Neuron (in vitro differentiated cells): Measurements from ENCODE around the gene PRKCE.

ENCODE experiments used
- H2AFZ ChIP-seq: one replicate; pipeline ENCODE4 v1.6.1; 2013; ENCODE audit warnings: low read depth, mild to moderate bottlenecking, inconsistent platforms, low read length, moderate library complexity
- H3K27me3 ChIP-seq: one replicate; pipeline ENCODE4 v1.6.1; 2013; ENCODE audit warnings: low read length; ENCODE audit not compliant: insufficient read depth
- H3K36me3 ChIP-seq: one replicate; pipeline ENCODE4 v1.6.1; 2013; ENCODE audit warnings: low read length; ENCODE audit not compliant: insufficient read depth
- H3K4me1 ChIP-seq: one replicate; pipeline ENCODE4 v1.6.1; 2013; ENCODE audit warnings: low read length; ENCODE audit not compliant: insufficient read depth
- H3K4me3 ChIP-seq: 2 replicates; pipeline ENCODE4 v1.5.1; 2013; ENCODE audit warnings: mild to moderate bottlenecking, low read length, moderate library complexity
- H3K9me3 ChIP-seq: one replicate; pipeline ENCODE4 v1.6.1; 2013; ENCODE audit warnings: low read length

The PRKCE gene

DNA sequence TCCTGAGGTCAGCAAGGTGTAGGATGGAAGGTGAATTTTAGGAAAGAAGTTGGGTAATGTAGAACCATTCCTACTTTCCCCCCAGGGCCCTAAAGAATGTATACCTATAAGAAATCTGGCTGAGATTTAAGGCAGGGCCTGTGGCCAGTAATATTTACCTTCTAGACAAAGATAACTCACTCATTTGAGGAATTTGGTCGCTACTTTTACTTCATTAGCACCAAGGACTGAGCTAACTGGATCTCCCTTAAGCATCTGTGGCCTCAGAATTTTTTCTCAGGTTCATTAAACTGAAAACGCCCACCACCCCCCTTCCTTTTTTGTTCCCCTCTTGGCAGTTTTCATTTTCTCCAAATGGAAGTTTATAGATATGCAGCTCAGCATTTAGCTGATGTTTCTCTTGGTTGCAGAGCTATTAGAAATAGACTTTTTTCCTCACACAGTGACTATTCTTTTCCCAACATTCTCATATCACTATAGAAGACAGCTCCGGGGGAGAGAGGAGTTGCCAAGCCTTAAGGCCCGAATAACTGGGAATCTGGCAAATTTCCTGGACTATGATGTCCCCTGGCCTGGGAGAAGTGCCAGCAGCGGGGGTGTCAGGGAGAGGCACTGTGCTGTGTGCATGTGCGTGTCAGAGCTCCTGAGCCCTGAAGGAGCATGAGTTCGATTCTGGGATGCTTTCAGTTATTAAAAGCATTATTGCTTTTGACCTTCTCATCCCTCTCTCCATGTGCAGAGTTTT, 310.9 kb downstream of the PRKCE start:
- no peaks in the 10 kb centered on the region for H3K36me3 ChIP-seq
- no peaks in the 10 kb centered on the region for H3K9me3 ChIP-seq
- no peaks in the 10 kb centered on the region for H3K27me3 ChIP-seq
- no peak overlapping the region for H2AFZ ChIP-seq
- no peaks in the 10 kb centered on the region for H3K4me1 ChIP-seq
- H3K4me3 ChIP-seq: no peak overlapping the region

DNA sequence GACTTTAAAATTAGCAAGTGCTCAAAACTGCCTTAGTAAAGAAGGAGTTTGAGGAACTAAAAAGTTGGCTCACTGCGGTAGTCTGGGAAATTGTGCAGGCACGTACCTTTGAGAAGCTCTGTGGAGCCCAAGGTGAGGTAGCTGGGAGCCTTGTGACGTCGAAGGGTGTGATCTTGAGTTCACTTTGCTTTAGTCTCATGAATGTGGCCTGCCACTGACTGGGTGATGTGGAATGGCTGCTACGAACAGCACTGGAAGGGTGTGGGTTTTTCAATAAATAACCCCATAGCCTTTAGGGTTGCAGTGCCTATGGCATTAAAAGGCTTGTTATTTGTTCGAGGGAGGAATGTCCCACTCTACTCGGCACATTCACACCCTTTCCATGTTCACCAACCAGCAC, 312.3 kb downstream of the PRKCE start:
- Histone ChIP-seq H3K36me3 (no peaks in the 10 kb centered on the region), H3K4me1 (no peaks in the 10 kb centered on the region), H3K9me3 (no peaks in the 10 kb centered on the region), H3K4me3 (no peak overlapping the region), H2AFZ (no peak overlapping the region), H3K27me3 (no peaks in the 10 kb centered on the region)

DNA sequence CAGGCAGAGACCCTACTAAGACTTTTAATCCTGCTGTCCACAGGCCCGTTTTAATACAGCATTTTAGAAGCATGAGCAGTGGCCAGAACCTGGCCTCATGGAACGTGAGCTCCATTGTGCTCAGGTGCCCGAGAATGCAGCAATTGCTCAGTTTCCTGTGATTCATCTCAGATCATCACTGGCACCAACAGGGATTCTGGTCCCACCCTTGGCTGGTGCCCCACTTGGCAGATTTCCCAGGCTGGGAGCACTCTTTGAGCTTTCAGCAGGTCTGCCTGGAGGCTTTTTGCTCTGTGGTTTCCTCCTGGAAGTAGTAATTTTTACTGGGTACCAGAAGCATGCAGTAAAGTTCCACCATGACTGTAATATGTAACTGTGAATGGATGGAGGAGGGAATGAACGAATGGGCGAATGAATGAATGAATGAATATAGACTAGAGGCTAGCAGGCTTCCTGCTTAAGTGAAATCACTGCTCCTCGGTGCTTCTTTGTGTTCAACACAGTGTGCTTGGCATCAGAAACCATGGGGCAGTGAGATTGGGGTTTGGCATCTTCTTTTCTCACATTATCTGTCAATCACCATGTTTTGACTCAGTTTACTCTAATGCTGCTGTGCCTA, 312.9 kb downstream of the PRKCE start:
- Histone ChIP-seq H3K9me3 (no peaks in the 10 kb centered on the region), H3K27me3 (no peaks in the 10 kb centered on the region), H3K36me3 (no peaks in the 10 kb centered on the region), H2AFZ (no peak overlapping the region), H3K4me1 (no peaks in the 10 kb centered on the region), H3K4me3 (no peak overlapping the region)

DNA sequence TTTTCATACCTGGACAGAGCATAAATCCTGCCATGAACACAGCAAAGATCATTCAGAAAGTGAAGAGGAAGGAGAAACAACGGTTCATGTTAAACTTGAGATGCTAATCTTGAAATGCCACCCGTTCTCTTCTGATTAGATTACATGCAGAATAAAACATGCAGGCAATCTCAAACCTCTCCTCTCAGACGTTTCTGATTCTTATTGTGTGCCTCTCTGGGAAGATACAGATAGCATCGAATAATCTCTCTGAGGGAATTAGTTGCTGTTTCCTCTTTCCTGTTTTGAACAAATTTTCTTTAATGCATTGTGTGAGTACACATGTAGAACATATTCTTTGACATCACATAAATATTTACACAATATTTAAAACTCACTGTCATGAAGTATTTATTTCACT, 313.4 kb downstream of the PRKCE start:
- no peaks in the 10 kb centered on the region for H3K36me3 ChIP-seq
- H3K27me3 ChIP-seq: no peaks in the 10 kb centered on the region
- no peak overlapping the region for H2AFZ ChIP-seq
- H3K4me1 ChIP-seq: no peaks in the 10 kb centered on the region
- no peak overlapping the region for H3K4me3 ChIP-seq
- no peaks in the 10 kb centered on the region for H3K9me3 ChIP-seq

DNA sequence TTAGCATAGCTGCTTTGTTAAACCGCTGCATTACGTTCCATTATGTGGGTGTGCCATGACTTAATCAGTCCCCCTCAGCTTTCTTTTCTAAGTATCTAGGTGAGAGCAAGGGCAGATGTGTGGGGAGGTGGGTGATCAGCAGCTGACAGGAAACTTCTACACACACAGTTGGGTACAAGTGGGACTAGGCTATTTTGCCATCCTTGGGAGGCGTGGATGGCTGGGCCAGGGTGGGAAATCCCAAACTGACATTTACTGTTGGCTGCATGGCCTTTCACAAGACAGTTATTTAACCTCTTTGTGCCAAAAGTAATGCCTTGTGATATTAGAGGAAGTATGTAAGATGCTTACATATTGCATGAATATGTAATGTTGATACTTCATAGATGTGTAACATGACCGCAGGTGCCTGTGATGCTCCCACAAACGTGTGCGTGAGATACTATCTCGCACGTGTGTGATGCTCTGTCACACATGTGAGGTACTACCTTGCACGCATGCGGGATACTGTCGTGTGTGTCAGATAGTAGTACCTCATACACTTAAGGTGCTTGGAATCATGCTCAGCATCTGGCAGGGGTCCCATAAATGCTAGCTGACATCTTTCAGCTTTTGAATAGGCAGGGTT, 314.5 kb downstream of the PRKCE start:
- Histone ChIP-seq H3K36me3 (no peaks in the 10 kb centered on the region), H3K9me3 (no peaks in the 10 kb centered on the region), H3K4me1 (no peaks in the 10 kb centered on the region), H2AFZ (no peak overlapping the region), H3K27me3 (no peaks in the 10 kb centered on the region), H3K4me3 (no peak overlapping the region)

DNA sequence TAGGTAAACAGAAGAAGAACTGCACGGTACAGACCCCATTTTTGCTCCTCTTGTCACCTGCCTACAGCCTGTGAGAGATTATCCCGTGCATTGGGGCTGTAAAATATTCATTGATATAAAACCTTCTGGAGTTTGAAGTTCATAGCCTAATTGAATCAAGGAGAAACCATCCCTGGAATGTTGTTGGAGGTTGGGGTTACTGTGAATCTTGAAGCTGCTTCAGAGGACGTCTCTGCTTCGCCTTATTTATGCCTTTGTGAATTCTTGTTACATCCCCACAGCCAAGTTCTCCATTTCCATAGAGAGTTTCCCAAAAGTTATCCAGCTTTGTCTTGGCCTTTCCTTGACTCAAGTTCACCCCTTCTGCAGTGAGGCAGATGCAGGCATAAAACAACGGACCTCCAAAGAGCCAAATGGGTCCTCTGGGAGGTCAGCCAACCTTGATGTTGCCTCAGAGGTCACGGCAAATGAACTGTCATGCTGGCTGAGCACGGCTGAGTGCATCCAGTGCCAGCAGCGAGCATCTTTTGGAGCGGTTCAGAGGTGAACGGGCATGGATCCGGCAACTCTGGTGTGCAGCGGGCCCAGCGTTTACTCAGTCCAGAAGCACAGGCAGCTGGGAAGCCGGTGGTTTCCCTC, 317.6 kb downstream of the PRKCE start:
- Histone ChIP-seq H3K4me1 (no peaks in the 10 kb centered on the region), H3K36me3 (no peaks in the 10 kb centered on the region), H2AFZ (no peak overlapping the region), H3K9me3 (no peaks in the 10 kb centered on the region), H3K27me3 (no peaks in the 10 kb centered on the region), H3K4me3 (no peak overlapping the region)

DNA sequence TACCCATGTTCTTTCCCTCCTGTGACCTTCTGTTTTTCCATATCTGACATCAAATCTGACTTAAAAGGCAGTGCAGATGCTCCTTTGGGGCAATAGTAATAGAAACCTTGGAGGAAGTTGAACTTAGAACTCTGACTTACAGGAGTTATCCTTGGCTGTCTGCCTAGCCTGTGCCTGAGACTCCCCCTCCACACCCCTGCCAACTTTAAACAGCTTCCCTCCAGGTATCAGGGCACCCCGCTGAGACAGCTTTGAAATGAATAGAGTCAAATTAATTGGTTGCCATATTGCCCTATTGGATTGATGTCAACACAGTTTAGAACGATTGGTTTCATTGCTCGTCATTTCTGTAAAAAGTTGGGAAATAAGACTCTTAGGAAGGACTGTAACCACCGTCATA, 322.0 kb downstream of the PRKCE start:
- no peaks in the 10 kb centered on the region for H3K9me3 ChIP-seq
- no peaks in the 10 kb centered on the region for H3K36me3 ChIP-seq
- H2AFZ ChIP-seq: no peak overlapping the region
- H3K27me3 ChIP-seq: no peaks in the 10 kb centered on the region
- no peak overlapping the region for H3K4me3 ChIP-seq
- no peaks in the 10 kb centered on the region for H3K4me1 ChIP-seq

DNA sequence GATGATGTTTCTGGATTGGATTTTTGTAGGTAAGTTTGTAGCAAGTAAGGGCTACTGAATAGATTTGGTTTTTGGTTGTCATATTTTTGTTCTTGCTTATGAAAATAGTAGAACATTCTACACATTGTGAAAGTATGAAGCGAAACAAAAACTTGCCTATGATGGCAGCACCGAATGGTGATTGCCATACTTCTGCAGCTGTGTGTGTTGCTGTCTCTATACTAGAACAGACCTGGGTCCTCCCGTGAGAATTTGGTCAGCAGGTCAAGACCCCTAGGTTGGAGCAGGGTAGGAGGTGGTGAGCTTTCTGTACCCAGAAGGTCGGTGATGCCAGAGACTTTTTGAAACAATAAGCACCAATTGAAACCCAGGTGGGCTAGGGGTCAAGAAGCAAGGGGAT, 322.6 kb downstream of the PRKCE start:
- no peaks in the 10 kb centered on the region for H3K27me3 ChIP-seq
- H3K36me3 ChIP-seq: no peaks in the 10 kb centered on the region
- H3K4me3 ChIP-seq: no peak overlapping the region

DNA sequence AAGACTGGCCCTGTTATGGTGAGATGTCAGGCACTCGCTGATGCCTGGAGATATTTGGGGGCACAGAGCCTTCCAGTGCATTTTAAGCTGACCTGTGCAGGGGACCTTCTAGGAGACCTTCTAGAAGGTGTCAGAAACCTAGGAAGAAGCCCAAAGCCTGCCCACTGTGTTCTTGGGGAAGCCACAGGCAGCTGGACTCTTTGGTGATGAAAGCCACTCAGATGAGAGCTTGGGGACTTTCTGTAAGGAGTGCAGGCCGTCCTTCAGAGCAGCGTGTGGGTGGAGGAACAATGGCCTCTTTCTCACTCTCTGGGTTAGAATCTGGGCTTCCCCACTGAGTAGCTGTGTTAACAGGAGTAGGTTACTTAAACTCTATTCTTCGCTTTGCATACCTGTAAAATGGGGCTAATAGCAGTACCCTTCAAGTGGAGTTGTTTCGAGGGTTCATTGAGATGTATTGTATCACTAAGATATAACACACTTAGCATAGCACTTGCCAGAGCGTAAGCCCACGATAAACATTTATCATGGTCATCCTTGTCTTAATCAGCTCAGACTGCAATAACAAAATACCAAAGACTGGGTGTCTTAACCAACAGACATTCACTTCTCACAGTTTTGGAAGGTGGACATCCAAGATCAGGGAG, 323.4 kb downstream of the PRKCE start:
- no peak overlapping the region for H3K4me3 ChIP-seq
- H3K36me3 ChIP-seq: no peaks in the 10 kb centered on the region
- no peak overlapping the region for H2AFZ ChIP-seq
- no peaks in the 10 kb centered on the region for H3K27me3 ChIP-seq
- H3K9me3 ChIP-seq: no peaks in the 10 kb centered on the region
- no peaks in the 10 kb centered on the region for H3K4me1 ChIP-seq

More for the DNA sequence above, 322.6 kb downstream of the PRKCE start:
- no peaks in the 10 kb centered on the region for H3K4me1 ChIP-seq
- H2AFZ ChIP-seq: no peak overlapping the region
- H3K9me3 ChIP-seq: no peaks in the 10 kb centered on the region

DNA sequence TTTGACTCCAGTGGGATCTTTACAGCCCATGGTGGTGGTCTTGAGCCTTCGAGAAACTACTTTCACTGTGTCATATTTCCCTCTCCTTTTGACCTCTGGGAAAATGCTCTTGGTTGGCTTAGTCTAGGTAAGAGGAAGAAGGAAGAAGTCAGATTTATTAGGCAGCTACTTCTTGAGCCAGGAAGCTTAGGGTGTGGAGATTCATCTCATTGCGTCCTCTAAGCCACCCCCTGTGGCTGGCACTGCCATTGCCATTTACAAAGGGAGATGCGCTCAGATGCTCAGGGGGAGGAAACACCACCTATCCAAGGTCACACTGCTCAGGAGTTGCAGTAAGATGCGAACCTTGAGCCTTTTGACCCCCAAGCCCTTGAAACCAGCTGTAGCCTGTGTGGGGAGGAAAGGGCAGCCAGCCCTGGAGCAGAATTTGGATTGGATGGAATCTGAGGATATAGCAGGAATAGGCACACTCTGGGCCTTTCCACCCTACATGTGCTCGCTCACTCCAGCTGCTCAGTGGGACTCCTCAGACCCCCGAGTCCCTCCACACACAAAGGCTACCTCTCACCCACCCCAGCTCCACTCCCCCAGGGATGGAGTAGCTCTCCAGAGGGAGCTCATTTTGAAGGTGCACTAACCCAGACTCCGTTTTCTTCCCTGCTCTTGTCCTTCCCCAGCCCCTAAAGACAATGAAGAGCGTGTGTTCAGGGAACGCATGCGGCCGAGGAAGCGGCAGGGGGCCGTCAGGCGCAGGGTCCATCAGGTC, 324.5 kb downstream of the PRKCE start:
- no peak overlapping the region for H3K4me3 ChIP-seq

DNA sequence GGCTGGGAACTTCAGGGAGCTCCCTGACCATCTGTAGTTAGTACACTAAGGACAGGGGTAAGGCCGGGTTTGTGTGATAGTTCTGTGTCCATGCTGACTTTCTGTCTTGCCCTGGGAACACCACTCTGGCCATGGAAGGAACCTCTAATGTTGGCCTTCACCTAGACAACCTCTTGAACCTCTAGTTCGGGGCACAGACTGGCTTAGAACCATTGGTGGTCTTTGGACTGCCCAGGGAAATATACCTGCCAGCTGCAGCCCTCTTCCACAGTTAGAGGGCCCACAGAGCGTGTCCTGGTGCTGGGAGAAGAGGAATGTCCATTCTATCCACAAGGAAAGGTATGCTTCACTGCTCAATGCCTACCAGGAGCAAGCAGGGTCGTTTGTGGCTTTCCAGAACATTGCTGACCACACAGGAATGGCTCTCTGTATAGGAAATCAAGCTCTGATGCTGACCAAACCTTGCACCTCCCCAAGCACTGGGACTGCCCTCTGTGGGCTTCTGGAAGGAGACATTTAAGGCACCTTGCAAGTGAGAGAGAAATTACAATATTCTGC, 326.9 kb downstream of the PRKCE start:
- Histone ChIP-seq H3K9me3 (no peaks in the 10 kb centered on the region), H3K27me3 (no peaks in the 10 kb centered on the region), H3K4me3 (no peak overlapping the region), H3K36me3 (no peaks in the 10 kb centered on the region), H3K4me1 (no peaks in the 10 kb centered on the region), H2AFZ (no peak overlapping the region)

More for the DNA sequence above, 324.5 kb downstream of the PRKCE start:
- H2AFZ ChIP-seq: no peak overlapping the region
- H3K36me3 ChIP-seq: no peaks in the 10 kb centered on the region
- no peaks in the 10 kb centered on the region for H3K4me1 ChIP-seq
- H3K27me3 ChIP-seq: no peaks in the 10 kb centered on the region
- H3K9me3 ChIP-seq: no peaks in the 10 kb centered on the region

DNA sequence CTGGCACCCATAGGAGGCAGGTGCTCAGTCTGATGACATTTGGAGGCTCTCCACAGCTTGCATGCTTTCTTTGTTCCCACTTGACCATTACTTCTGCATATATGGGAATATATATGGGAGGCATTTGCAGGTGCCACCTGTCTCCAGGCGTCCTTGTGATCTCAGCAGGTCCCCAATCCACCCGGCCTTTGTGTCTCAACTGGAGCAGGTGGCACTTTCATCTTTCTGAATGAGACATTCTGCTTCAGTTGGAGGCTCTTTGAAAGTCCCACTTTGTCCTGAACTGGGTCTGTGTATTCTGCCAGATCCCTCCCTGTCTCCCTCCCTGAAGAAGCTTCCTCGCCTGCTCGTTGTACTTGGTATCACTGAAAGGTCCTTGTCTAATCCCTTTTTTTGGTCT, 327.6 kb downstream of the PRKCE start:
- Histone ChIP-seq H3K36me3 (no peaks in the 10 kb centered on the region), H3K4me3 (no peak overlapping the region), H2AFZ (no peak overlapping the region), H3K4me1 (no peaks in the 10 kb centered on the region), H3K27me3 (no peaks in the 10 kb centered on the region), H3K9me3 (no peaks in the 10 kb centered on the region)
